MM.1S (cell line): Measurements from ENCODE around the gene ELMO1.

Source experiments
- DNase-seq: peaks from one replicate; pipeline ENCODE4 v3.0.0-alpha.2; 2015
- H2AFZ ChIP-seq: fragments of 300-600 bp; sonication (generic); 2 replicates; pipeline ENCODE4 v1.6.0; 2016; ENCODE audit warnings: antibody characterized with exemption, low read length
- H3F3A ChIP-seq: fragments of 300-600 bp; sonication (generic); 2 replicates; pipeline ENCODE4 v1.6.1; 2016; ENCODE audit warnings: mild to moderate bottlenecking, antibody characterized with exemption, low read length, moderate library complexity, mixed read lengths; ENCODE audit not compliant: insufficient read depth
- H3K27ac ChIP-seq: fragments of 300-600 bp; sonication (generic); 2 replicates; pipeline ENCODE4 v1.5.1; 2016; ENCODE audit warnings: mild to moderate bottlenecking, low read length
- H3K27me3 ChIP-seq: fragments of 300-600 bp; sonication (generic); replicated peaks from 2 replicates; pipeline ENCODE4 v1.6.0; 2016; ENCODE audit warnings: low read length; ENCODE audit not compliant: insufficient read depth
- H3K36me3 ChIP-seq: fragments of 300-600 bp; sonication (generic); replicated peaks from 2 replicates; pipeline ENCODE4 v1.6.1; 2016; ENCODE audit warnings: mild to moderate bottlenecking, low read length, mixed read lengths; ENCODE audit not compliant: insufficient read depth
- H3K4me1 ChIP-seq: fragments of 300-600 bp; sonication (generic); 2 replicates; pipeline ENCODE4 v1.6.1; 2016; ENCODE audit warnings: low read length, mixed read lengths
- H3K4me2 ChIP-seq: fragments of 300-600 bp; sonication (generic); 2 replicates; pipeline ENCODE4 v1.6.0; 2016; ENCODE audit warnings: low read depth, low read length
- H3K4me3 ChIP-seq: fragments of 300-600 bp; sonication (generic); 2 replicates; pipeline ENCODE4 v1.5.1; 2016; ENCODE audit warnings: low read length, mixed read lengths
- H3K79me2 ChIP-seq: fragments of 300-600 bp; sonication (generic); 2 replicates; pipeline ENCODE4 v1.6.1; 2016; ENCODE audit warnings: mixed run types, low read length, mixed read lengths
- H3K9ac ChIP-seq: fragments of 300-600 bp; sonication (generic); 2 replicates; pipeline ENCODE4 v1.6.1; 2016; ENCODE audit warnings: low read length, mixed read lengths
- H3K9me2 ChIP-seq: fragments of 300-600 bp; sonication (generic); replicated peaks from 2 replicates; pipeline ENCODE4 v1.6.1; 2016; ENCODE audit warnings: mild to moderate bottlenecking, low read length, mixed read lengths; ENCODE audit not compliant: insufficient read depth
- H3K9me3 ChIP-seq: fragments of 300-600 bp; sonication (generic); replicated peaks from 2 replicates; pipeline ENCODE4 v1.6.1; 2016; ENCODE audit warnings: mild to moderate bottlenecking, low read length, mixed read lengths; ENCODE audit not compliant: insufficient read depth
- H4K20me1 ChIP-seq: fragments of 300-600 bp; sonication (generic); 2 replicates; pipeline ENCODE4 v1.6.1; 2016; ENCODE audit warnings: mild to moderate bottlenecking, low read length, moderate library complexity, mixed read lengths; ENCODE audit not compliant: insufficient read depth
- CTCF ChIP-seq: fragments of 300-600 bp; sonication (generic); IDR thresholded peaks from 2 replicates; pipeline ENCODE4 v1.5.1; 2016; ENCODE audit warnings: antibody characterized with exemption, low read length, mixed read lengths
- EZH2 ChIP-seq: fragments of 300-600 bp; sonication (generic); optimal IDR thresholded peaks from 2 replicates; pipeline ENCODE3; 2017; ENCODE audit warnings: low read depth, mild to moderate bottlenecking, antibody characterized with exemption, low read length, mixed read lengths
- EZH2phosphoT487 ChIP-seq: fragments of 300-600 bp; sonication (generic); IDR thresholded peaks from 2 replicates; pipeline ENCODE4 v1.6.1; 2018; ENCODE audit warnings: antibody characterized with exemption, low read length

ELMO1 gene

GRCh38 chr7:37445064-37445723, 3.5 kb downstream of the ELMO1 start:
- no peaks in the 10 kb centered on the region for H3K9me3 ChIP-seq
- H3K36me3 ChIP-seq, result no peaks in the 10 kb centered on the region
- DNase-seq, result no peak
- H3K4me2 ChIP-seq, result no peak overlapping the region
- peaks cover 11% of the 10 kb centered on the region; the same call in 1 of the 2 replicates for H3F3A ChIP-seq
- H3K4me1 ChIP-seq, result no peaks in the 10 kb centered on the region; the same call in 1 of the 2 replicates
- H3K9ac ChIP-seq, result no peak overlapping the region
- H3K27ac ChIP-seq, result no peak overlapping the region
- no peak overlapping the region for H2AFZ ChIP-seq
- no peaks in the 10 kb centered on the region for H3K79me2 ChIP-seq
- H3K9me2 ChIP-seq, result no peaks in the 10 kb centered on the region
- TF ChIP-seq CTCF (no peak), EZH2 (no peak), EZH2phosphoT487 (no peak)
- H3K4me3 ChIP-seq, result no peak overlapping the region
- no peaks in the 10 kb centered on the region for H3K27me3 ChIP-seq
- no peaks in the 10 kb centered on the region for H4K20me1 ChIP-seq

GRCh38 chr7:37443627-37444026, 5.0 kb downstream of the ELMO1 start:
- Histone ChIP-seq H3K9me3 (no peaks in the 10 kb centered on the region), H3K9ac (no peak overlapping the region), H3K4me2 (no peak overlapping the region), H4K20me1 (no peaks in the 10 kb centered on the region), H3K36me3 (no peaks in the 10 kb centered on the region), H3F3A (peaks cover 1% of the 10 kb centered on the region; the same call in 1 of the 2 replicates), H3K9me2 (no peaks in the 10 kb centered on the region), H3K27ac (no peak overlapping the region), H3K4me1 (no peaks in the 10 kb centered on the region), H3K79me2 (no peaks in the 10 kb centered on the region), H3K27me3 (no peaks in the 10 kb centered on the region), H3K4me3 (no peak overlapping the region), H2AFZ (no peak overlapping the region)
- DNase-seq, result no peak
- TF ChIP-seq CTCF (no peak), EZH2phosphoT487 (no peak)

GRCh38 chr7:37442268-37442667, 6.4 kb downstream of the ELMO1 start:
- Histone ChIP-seq H3K4me3 (no peak overlapping the region), H3K27me3 (no peaks in the 10 kb centered on the region), H4K20me1 (no peaks in the 10 kb centered on the region), H3K9me2 (no peaks in the 10 kb centered on the region), H3K79me2 (no peaks in the 10 kb centered on the region), H3F3A (no peaks in the 10 kb centered on the region), H3K27ac (no peak overlapping the region), H3K9ac (no peak overlapping the region), H3K36me3 (no peaks in the 10 kb centered on the region), H3K4me2 (no peak overlapping the region), H2AFZ (no peak overlapping the region), H3K9me3 (no peaks in the 10 kb centered on the region), H3K4me1 (no peaks in the 10 kb centered on the region)
- DNase-seq, result no peak
- TF ChIP-seq CTCF, result no peak
- no peak for TF ChIP-seq EZH2
- TF ChIP-seq EZH2phosphoT487, result no peak
